ENCODE measurements around the gene CDC27.
"Not testable (repeated sequence)": the region's sequence is repeated elsewhere in the genome, so short reads cannot be mapped to it uniquely, and the experiment has no call there.

Gene CDC27

GRCh38 chr17:47219621-47220475, 30.8 kb upstream of the CDC27 start:
- DNase-seq: no peak

- DNase-seq: no peak
Measured at GRCh38 chr17:47218896-47219430, 29.9 kb upstream of the CDC27 start.

GRCh38 chr17:47217279-47217678, 28.2 kb upstream of the CDC27 start:
- not testable (repeated sequence) for DNase-seq

GRCh38 chr17:47216821-47217220, 27.7 kb upstream of the CDC27 start:
- DNase-seq: not testable (repeated sequence)

- no peak for DNase-seq
Measured at GRCh38 chr17:47214931-47215330, 25.8 kb upstream of the CDC27 start.

GRCh38 chr17:47213540-47213939, 24.4 kb upstream of the CDC27 start:
- no peak for DNase-seq

GRCh38 chr17:47212458-47212857, 23.4 kb upstream of the CDC27 start:
- DNase-seq: no peak

GRCh38 chr17:47210779-47211178, 21.7 kb upstream of the CDC27 start:
- no peak for DNase-seq

GRCh38 chr17:47210105-47210504, 21.0 kb upstream of the CDC27 start:
- no peak for DNase-seq

- DNase-seq: no peak
Measured at GRCh38 chr17:47209499-47209898, 20.4 kb upstream of the CDC27 start.

GRCh38 chr17:47208744-47209488, 19.8 kb upstream of the CDC27 start, which contains the start of gene MYL4:
MYL4 (plus strand) TSS chr17:47209348; CDS start chr17:47209423, 75 bp downstream.
- DNase-seq: no peak

- no peak for DNase-seq
Measured at GRCh38 chr17:47207143-47208067, 18.3 kb upstream of the CDC27 start.

- DNase-seq: peak in 4 of 14 donors; percentile 13 to 54 (median 23)
Measured at GRCh38 chr17:47205419-47205963, 16.4 kb upstream of the CDC27 start.

- DNase-seq: peak in 9 of 14 donors; percentile 12 to 71 (median 41)
Measured at GRCh38 chr17:47204722-47205418, 15.8 kb upstream of the CDC27 start.

GRCh38 chr17:47203984-47204721, 15.1 kb upstream of the CDC27 start:
- DNase-seq: no peak

GRCh38 chr17:47201166-47201565, 12.1 kb upstream of the CDC27 start:
- no peak for DNase-seq

- no peak for DNase-seq
Measured at GRCh38 chr17:47200325-47200664, 11.2 kb upstream of the CDC27 start.

GRCh38 chr17:47199627-47200324, 10.7 kb upstream of the CDC27 start:
- DNase-seq: no peak

GRCh38 chr17:47197821-47198220, 8.7 kb upstream of the CDC27 start:
- DNase-seq: no peak

GRCh38 chr17:47193931-47194511, 4.9 kb upstream of the CDC27 start:
- DNase-seq: no peak
